ENCODE results near the gene CTSK.

DNA sequence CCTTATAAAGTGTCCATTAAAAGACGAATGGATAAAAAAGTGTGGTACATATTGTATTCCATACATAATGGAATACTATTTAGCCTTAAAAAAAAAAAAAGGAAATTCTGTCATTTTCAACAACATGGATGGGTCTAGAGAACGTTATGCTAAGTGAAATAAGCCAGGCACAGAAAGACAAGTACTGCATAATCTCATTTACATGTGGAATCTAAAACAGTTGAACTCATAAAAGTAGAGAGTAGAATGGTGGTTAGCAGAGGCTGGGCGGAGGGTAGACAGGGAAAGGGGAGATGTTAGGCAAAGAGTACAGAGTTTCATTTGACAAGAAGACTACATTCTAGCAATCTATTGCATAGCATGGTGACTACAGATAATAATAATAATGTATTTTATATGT is 45.0 kb downstream of the CTSK start:
- TF ChIP-seq CTCF (conservative IDR thresholded peaks at IDR 0.05; ENCODE audit: low read depth, low read length) (no peak), EZH2 (IDR thresholded peaks at IDR 0.05; ENCODE audit: borderline replicate concordance, low read depth, low read length, poor library complexity, severe bottlenecking) (no peak)
